T-helper 2 cell treated with Interferon-gamma antibody and Interleukin-4, amounts not matched to agents 5 μg/mL and 100 μg/mL, for 36 hours (primary cell): ENCODE measurements around the gene RPUSD3.
A peak's percentile ranks its signal among the peaks of the same experiment; 100 is the strongest.

ENCODE experiments used
- DNase-seq: peaks from one replicate; pipeline ENCODE4 v3.0.0; 2021; ENCODE audit warnings: low spot score
- H3K27ac Mint-ChIP-seq: one replicate; pipeline ENCODE4 v1.8.0; 2021; ENCODE audit warnings: mild to moderate bottlenecking, mixed read lengths
- H3K27me3 Mint-ChIP-seq: one replicate; pipeline ENCODE4 v1.8.0; 2021; ENCODE audit warnings: low read depth, mixed read lengths
- H3K36me3 Mint-ChIP-seq: one replicate; pipeline ENCODE4 v1.8.0; 2021; ENCODE audit warnings: low read depth, mixed read lengths
- H3K4me1 Mint-ChIP-seq: one replicate; pipeline ENCODE4 v1.8.0; 2021; ENCODE audit warnings: low read depth, mixed read lengths
- H3K4me3 Mint-ChIP-seq: one replicate; pipeline ENCODE4 v1.8.0; 2022; ENCODE audit warnings: mild to moderate bottlenecking, moderate library complexity, mixed read lengths
- H3K9me3 Mint-ChIP-seq: one replicate; pipeline ENCODE4 v1.8.0; 2021; ENCODE audit warnings: mixed read lengths

The RPUSD3 gene

GRCh38 chr3:9843715-9844438 lies at the start of gene RPUSD3:
Gene RPUSD3 (minus strand): TSS chr3:9844008. CDS start chr3:9843990, 18 bp downstream.
- peaks cover 17% of the 10 kb centered on the region for H3K4me1 Mint-ChIP-seq
- DNase-seq = peak; percentile 93
- no peaks in the 10 kb centered on the region for H3K9me3 Mint-ChIP-seq

GRCh38 chr3:9891072-9891622 lies 47.3 kb upstream of the RPUSD3 start:
- peak overlapping the region; percentile 99 for H3K4me3 Mint-ChIP-seq
- H3K36me3 Mint-ChIP-seq = peaks cover 34% of the 10 kb centered on the region
- no peaks in the 10 kb centered on the region for H3K9me3 Mint-ChIP-seq
- peaks cover 34% of the 10 kb centered on the region for H3K4me1 Mint-ChIP-seq
- peak overlapping the region; percentile 98 for H3K27ac Mint-ChIP-seq
- no peaks in the 10 kb centered on the region for H3K27me3 Mint-ChIP-seq
- DNase-seq = no peak

More at GRCh38 chr3:9843715-9844438, at the start of gene RPUSD3:
- Mint-ChIP-seq H3K27ac (peak within 1 kb of the TSS; percentile 92), H3K4me3 (peak within 1 kb of the TSS; percentile 100), H3K36me3 (peaks cover 22% of the 10 kb centered on the region), H3K27me3 (no peaks in the 10 kb centered on the region)

- peak; percentile 85 for DNase-seq
- H3K9me3 Mint-ChIP-seq = no peaks in the 10 kb centered on the region
- H3K27ac Mint-ChIP-seq = peak within 1 kb of the TSS; percentile 98
- H3K27me3 Mint-ChIP-seq = no peaks in the 10 kb centered on the region
- peaks cover 34% of the 10 kb centered on the region for H3K36me3 Mint-ChIP-seq
- H3K4me3 Mint-ChIP-seq = peak within 1 kb of the TSS; percentile 99
- H3K4me1 Mint-ChIP-seq = peaks cover 34% of the 10 kb centered on the region
Observed at GRCh38 chr3:9890249-9891071, 46.7 kb upstream of the RPUSD3 start, which contains the start of gene JAGN1. Gene JAGN1 (plus strand): TSS chr3:9890610. CDS start chr3:9890723, 113 bp downstream.

GRCh38 chr3:9889405-9889804 lies 45.6 kb upstream of the RPUSD3 start:
- H3K4me1 Mint-ChIP-seq = peaks cover 28% of the 10 kb centered on the region
- no peak overlapping the region for H3K27ac Mint-ChIP-seq
- H3K4me3 Mint-ChIP-seq = no peak overlapping the region
- H3K36me3 Mint-ChIP-seq = peaks cover 28% of the 10 kb centered on the region
- no peak for DNase-seq
- no peaks in the 10 kb centered on the region for H3K27me3 Mint-ChIP-seq
- no peaks in the 10 kb centered on the region for H3K9me3 Mint-ChIP-seq

- H3K4me3 Mint-ChIP-seq = no peak overlapping the region
Observed at GRCh38 chr3:9888540-9888939, 44.7 kb upstream of the RPUSD3 start.

GRCh38 chr3:9887480-9887879 lies 43.7 kb upstream of the RPUSD3 start:
- peaks cover 13% of the 10 kb centered on the region for H3K4me1 Mint-ChIP-seq
- H3K27ac Mint-ChIP-seq = no peak overlapping the region
- H3K36me3 Mint-ChIP-seq = peaks cover 12% of the 10 kb centered on the region
- no peaks in the 10 kb centered on the region for H3K27me3 Mint-ChIP-seq
- no peak for DNase-seq
- H3K9me3 Mint-ChIP-seq = no peaks in the 10 kb centered on the region
- no peak overlapping the region for H3K4me3 Mint-ChIP-seq

More at GRCh38 chr3:9888540-9888939, 44.7 kb upstream of the RPUSD3 start:
- no peak for DNase-seq
- Mint-ChIP-seq H3K27me3 (no peaks in the 10 kb centered on the region), H3K27ac (no peak overlapping the region), H3K36me3 (peaks cover 21% of the 10 kb centered on the region), H3K4me1 (peaks cover 21% of the 10 kb centered on the region), H3K9me3 (no peaks in the 10 kb centered on the region)

GRCh38 chr3:9886328-9886727 lies 42.5 kb upstream of the RPUSD3 start:
- H3K9me3 Mint-ChIP-seq = no peaks in the 10 kb centered on the region
- H3K4me1 Mint-ChIP-seq = peaks cover 6% of the 10 kb centered on the region
- no peak overlapping the region for H3K4me3 Mint-ChIP-seq
- H3K27me3 Mint-ChIP-seq = no peaks in the 10 kb centered on the region
- H3K36me3 Mint-ChIP-seq = peaks cover 6% of the 10 kb centered on the region
- no peak for DNase-seq
- H3K27ac Mint-ChIP-seq = no peak overlapping the region

- DNase-seq = no peak
- H3K27ac Mint-ChIP-seq = no peak overlapping the region
Observed at GRCh38 chr3:9884555-9885165, 40.9 kb upstream of the RPUSD3 start.

GRCh38 chr3:9883706-9884554 lies 40.1 kb upstream of the RPUSD3 start:
- H3K4me1 Mint-ChIP-seq = no peaks in the 10 kb centered on the region
- H3K4me3 Mint-ChIP-seq = no peak overlapping the region
- H3K9me3 Mint-ChIP-seq = no peaks in the 10 kb centered on the region
- DNase-seq = no peak
- H3K27me3 Mint-ChIP-seq = no peaks in the 10 kb centered on the region
- no peak overlapping the region for H3K27ac Mint-ChIP-seq
- no peaks in the 10 kb centered on the region for H3K36me3 Mint-ChIP-seq

More at GRCh38 chr3:9884555-9885165, 40.9 kb upstream of the RPUSD3 start:
- H3K27me3 Mint-ChIP-seq = no peaks in the 10 kb centered on the region
- H3K9me3 Mint-ChIP-seq = no peaks in the 10 kb centered on the region
- no peaks in the 10 kb centered on the region for H3K36me3 Mint-ChIP-seq
- no peaks in the 10 kb centered on the region for H3K4me1 Mint-ChIP-seq
- H3K4me3 Mint-ChIP-seq = no peak overlapping the region

- H3K27me3 Mint-ChIP-seq = no peaks in the 10 kb centered on the region
- no peaks in the 10 kb centered on the region for H3K9me3 Mint-ChIP-seq
- no peak overlapping the region for H3K27ac Mint-ChIP-seq
- H3K4me3 Mint-ChIP-seq = no peak overlapping the region
- no peaks in the 10 kb centered on the region for H3K4me1 Mint-ChIP-seq
- no peaks in the 10 kb centered on the region for H3K36me3 Mint-ChIP-seq
- no peak for DNase-seq
Observed at GRCh38 chr3:9881441-9881840, 37.6 kb upstream of the RPUSD3 start.

GRCh38 chr3:9879830-9880549 lies 36.2 kb upstream of the RPUSD3 start, which contains the start of gene CIDEC:
Gene CIDEC (minus strand): TSS chr3:9880253. CDS start chr3:9878486, 1,767 bp downstream.
- H3K4me3 Mint-ChIP-seq = no peak within 1 kb of the TSS
- DNase-seq = no peak
- H3K27ac Mint-ChIP-seq = no peak within 1 kb of the TSS
- no peaks in the 10 kb centered on the region for H3K36me3 Mint-ChIP-seq
- no peaks in the 10 kb centered on the region for H3K4me1 Mint-ChIP-seq
- H3K27me3 Mint-ChIP-seq = no peaks in the 10 kb centered on the region
- H3K9me3 Mint-ChIP-seq = no peaks in the 10 kb centered on the region

GRCh38 chr3:9878700-9879099 lies 34.9 kb upstream of the RPUSD3 start:
- H3K27me3 Mint-ChIP-seq = no peaks in the 10 kb centered on the region
- no peak overlapping the region for H3K27ac Mint-ChIP-seq

More at GRCh38 chr3:9878700-9879099, 34.9 kb upstream of the RPUSD3 start:
- no peak for DNase-seq
- Mint-ChIP-seq H3K4me1 (no peaks in the 10 kb centered on the region), H3K9me3 (no peaks in the 10 kb centered on the region), H3K36me3 (no peaks in the 10 kb centered on the region), H3K4me3 (no peak overlapping the region)
